Nucleus accumbens (tissue), 56 donors: Measurements from ENCODE around the gene TBC1D28.
A peak's percentile ranks its signal among the peaks of the same experiment; 100 is the strongest.
"Not testable (repeated sequence)": the region's sequence is repeated elsewhere in the genome, so short reads cannot be mapped to it uniquely, and the experiment has no call there.

Experiments used
- DNase-seq, 56 donors: peaks; one replicate each; lab custom pipeline; 2025; lab: John Stamatoyannopoulos, UW

TBC1D28 gene

DNA sequence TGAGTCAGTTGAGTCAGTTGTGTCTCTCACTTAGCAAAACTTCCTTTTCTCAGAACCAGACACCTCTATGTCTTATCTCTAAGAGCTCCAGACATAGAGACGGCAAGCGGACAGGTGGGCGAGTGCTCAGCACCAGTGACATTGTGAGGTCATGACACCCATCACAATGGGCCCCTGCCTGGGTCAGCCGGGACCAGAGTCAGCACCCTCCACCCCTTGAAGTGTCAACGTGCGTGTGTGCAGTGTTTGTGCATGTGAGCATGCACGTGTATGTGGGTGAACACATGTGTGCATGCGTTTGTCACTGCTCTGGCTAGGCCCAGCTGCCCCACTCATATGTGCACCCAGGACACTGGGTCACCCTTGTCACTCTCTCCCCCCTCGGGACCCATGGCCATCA, at the start of gene TBC1D28:
TBC1D28 (minus strand) TSS at position 101 of the 400 bp plus-strand sequence. CDS start 3,039 bp downstream, outside the sequence.
- DNase-seq = not testable (repeated sequence)

DNA sequence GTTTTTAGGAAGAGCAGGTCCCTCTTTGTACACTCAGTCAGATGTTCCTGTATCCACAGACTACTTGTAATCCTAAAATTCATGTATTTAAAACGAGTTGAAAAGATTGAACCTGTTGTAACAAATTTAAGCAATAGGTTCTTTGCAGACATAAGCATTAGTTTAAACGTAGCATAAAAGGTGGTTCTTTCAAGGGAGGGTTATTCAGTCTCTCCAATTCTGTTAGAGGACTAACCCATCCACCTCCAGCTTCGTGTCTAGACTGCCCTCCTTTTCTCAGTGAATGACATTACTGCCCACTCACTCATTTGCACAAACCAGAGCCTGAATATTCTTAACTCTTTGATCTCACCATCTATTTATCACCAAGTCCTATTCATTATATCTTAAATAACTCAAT, 38.5 kb upstream of the TBC1D28 start:
- not testable (repeated sequence) for DNase-seq

DNA sequence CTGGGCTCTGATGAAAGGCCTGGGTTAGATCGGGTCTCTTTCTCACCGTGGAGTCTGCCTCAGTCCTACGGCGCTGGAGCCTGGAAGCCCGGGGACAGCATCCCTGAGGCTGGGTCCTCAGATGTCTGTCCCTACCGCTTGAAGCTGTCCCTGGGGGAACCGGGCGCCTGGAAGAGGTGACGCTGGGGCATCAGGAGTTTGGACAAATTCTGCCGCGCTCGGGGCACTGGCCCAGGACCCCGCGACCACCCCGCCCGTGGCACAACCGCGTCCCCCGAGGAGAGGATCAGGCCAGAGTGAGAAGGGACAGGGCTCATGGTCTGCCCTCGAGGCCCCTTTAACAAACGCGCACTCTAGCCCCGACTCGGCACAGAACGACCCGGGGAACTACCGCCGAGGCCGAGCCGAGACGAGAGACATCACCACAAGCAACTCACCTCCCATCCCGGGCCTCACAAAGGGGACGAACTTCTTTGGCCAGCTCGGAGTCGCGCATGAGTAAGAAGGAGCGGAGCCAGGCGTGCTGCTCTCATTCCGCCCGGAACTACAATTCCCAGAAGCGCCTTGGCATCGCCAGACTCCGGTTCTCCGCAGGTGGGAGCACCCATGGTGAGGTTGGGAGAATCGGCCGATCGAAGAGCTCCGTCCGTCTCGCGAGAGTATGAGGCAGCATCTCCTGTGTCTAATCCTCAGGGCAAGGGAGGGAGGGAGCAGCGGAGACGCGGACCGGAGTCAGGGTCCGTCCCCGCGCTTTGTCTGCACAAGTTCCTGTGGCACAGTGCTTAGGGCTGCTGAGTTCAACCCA, 37.8 kb upstream of the TBC1D28 start, which contains the start of gene FOXO3B:
FOXO3B (minus strand) TSS at position 548 of the 805 bp plus-strand sequence. CDS start 663 bp downstream, outside the sequence.
- peak in 53 of 56 donors; percentile 22 to 94 (median 79) for DNase-seq

DNA sequence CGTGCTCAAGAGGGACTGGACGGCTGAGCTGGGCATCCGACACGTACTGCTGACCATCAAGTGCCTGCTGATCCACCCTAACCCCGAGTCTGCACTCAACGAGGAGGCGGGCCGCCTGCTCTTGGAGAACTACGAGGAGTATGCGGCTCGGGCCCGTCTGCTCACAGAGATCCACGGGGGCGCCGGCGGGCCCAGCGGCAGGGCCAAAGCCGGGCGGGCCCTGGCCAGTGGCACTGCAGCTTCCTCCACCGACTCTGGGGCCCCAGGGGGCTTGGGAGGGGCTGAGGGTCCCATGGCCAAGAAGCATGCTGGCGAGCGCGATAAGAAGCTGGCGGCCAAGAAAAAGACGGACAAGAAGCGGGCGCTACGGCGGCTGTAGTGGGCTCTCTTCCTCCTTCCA, 33.2 kb upstream of the TBC1D28 start:
- not testable (repeated sequence) for DNase-seq

DNA sequence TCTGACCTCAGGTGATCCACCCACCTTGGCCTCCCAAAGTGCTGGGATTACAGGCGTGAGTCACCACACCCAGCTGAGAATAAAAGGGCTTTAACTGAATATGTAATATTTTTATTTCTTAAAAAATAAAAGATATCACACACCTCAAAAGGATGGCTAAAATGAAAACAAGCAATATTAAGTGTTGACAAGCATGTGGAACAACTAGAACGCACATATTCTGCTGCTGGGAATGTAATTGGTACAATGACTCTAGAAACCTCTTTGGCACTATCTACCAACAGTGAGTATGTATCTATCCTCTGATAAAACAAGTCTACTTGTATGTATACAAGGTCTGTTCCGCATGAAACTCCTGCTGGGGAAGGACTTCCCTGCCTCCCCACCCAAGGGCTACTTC, 32.7 kb upstream of the TBC1D28 start:
- DNase-seq = not testable (repeated sequence)

DNA sequence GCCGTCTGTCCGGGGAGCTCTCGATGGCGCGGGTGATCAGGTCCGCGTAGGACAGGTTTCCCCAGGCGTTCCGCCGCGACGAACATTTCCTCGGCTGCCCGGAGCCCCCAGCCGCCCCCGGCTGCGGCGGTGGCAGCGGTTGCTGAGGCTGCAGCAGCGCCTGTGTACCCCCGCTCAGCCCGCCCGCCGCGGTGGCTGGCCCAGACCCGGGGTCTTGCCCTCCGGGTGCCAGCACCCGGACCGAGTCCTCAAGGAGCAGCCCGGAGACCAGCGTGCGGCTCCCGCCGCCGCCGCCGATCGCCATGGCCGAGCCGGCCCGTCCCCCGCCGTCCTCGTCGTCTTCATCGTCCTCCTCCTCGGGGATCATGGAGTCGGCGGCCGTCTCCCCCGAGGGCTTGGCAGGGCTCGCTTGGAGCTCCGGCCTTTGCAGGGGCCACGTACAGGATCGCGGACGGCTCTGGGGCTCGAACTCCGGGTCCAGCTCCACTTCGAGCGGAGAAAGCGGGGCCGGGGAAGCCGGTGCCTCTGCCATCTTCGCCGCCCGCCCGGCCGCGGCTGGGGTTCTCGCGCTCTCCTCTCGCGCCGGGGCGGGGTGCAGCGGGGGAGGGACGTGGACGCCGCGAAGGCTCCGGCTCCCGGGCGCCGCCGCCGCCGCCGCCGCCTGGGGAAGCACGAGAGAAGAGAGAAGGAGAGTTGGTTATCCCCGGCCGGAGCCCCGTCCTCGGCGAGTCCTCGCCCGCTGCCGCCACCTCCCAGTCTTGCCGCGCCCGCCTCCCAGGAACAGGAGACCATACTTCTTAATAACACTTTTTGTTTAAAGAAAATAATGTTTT, 28.4 kb upstream of the TBC1D28 start:
- DNase-seq = not testable (repeated sequence)

DNA sequence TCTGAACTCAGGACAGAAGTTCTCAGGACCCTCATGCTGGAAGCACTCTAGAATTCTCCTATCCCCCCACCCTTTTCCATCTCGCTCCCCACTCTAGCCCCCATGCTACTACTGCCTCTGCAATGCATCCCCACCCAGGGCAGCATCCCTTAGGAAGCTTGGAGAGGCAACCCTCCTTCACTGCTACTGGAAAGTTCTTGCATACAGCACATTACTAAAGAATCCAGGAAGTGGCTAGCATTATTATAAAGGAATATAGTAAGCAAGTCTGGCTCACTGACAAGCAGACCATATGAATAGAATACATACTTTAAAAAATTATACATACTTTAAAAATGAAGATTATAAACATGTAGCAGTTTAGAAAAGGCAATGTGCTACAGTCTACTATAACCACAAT, 24.4 kb upstream of the TBC1D28 start:
- not testable (repeated sequence) for DNase-seq

DNA sequence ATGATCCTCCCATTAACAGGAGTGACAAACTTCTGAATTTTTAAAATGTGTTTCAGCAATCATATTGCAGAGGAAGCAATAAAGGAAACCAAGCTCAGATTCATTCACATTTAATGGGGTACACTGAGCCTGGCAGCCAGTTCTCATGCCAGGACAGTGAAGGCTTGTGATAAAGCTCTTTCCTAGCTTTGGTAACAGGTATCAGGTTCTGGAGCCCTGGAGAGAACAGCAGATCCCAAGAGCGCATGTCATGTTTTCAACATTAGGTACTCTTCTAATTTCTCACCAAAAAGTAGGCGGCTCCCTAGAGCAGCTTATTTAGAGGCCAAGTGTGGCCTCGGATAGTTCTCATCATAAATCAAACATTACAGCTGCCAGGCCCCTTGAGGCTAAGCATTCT, 23.3 kb upstream of the TBC1D28 start:
- DNase-seq = not testable (repeated sequence)

DNA sequence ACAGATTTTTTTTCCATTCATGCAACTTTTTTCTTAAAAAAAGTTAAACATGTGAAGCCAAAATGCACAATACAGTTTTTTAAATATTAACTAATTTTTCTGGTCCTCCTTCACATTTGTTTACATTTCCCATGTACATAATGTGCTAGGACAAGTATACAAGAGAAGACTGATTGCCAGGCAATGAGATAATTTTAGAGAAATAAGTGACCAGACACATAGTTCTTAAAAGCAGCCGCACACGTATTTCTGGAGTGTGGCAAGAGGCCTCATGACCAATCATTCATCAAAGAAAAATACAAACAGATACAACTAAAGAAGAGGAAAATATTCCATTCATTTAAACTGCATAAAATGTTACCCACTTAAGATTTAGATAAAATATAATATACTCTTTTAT, 22.1 kb upstream of the TBC1D28 start:
- DNase-seq = not testable (repeated sequence)

DNA sequence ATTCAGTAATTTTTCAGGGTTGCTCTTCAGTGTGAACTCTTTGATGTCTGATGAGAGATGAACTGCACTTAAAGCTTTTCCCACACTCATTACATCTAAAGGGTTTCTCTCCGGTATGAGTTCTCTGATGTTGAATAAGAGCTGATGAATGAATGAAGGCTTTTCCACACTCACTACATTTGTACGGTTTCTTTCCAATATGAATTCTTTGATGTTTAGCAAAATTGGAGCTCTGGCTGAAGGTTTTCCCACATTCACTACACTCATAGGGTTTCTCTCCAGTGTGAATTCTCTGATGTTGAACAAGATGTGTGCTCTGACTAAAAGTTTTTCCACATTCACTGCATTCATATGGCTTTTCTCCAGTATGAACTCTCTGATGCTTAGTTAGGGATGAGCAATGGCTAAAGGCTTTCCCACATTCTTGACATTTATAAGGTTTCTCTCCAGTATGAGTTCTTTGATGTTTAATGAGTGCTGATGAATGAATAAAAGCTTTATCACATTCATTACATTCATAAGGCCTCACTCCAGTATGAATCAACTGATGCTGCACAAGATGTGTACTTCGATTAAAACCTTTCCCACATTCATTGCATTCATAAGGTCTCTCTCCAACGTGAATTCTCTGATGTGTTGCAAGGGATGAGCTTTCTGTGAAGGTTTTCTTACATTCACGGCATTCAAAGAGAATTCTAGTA, 17.9 kb upstream of the TBC1D28 start:
- not testable (repeated sequence) for DNase-seq

DNA sequence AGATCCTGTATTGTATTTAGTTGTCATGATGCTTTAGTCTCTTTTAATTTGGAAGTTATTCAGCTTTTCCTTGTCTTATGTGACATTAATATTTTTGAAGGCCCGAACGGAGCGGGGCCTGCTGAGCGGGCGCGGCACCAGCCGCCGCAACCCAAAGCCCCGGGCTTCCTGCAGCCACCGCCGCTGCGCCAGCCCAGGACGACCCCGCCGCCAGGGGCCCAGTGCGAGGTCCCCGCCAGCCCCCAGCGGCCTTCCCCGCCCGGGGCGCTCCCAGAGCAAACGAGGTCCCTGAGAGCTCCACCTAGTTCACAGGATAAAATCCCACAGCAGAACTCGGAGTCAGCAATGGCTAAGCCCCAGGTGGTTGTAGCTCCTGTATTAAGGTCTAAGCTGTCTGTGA, 5.9 kb upstream of the TBC1D28 start:
- not testable (repeated sequence) for DNase-seq

DNA sequence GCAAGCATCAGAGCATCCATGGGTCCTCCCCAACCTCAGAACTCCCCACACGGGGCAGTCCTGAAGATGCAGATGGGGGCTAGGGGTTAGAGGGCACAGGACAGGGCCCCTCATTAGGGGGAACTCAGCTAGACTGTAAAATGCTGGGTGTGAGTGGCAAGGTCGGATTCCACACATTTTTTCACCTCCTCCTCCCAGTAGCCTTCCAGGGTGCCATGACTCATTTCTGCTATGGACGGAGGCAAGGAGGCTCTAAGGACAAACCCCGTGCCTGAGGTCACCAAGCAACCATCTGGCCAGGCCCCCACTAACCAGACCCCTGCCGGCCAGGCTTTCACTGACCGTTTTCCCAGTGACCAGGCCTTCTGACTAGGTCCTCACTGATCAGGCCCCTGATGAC, 1.1 kb downstream of the TBC1D28 start:
- DNase-seq = not testable (repeated sequence)

DNA sequence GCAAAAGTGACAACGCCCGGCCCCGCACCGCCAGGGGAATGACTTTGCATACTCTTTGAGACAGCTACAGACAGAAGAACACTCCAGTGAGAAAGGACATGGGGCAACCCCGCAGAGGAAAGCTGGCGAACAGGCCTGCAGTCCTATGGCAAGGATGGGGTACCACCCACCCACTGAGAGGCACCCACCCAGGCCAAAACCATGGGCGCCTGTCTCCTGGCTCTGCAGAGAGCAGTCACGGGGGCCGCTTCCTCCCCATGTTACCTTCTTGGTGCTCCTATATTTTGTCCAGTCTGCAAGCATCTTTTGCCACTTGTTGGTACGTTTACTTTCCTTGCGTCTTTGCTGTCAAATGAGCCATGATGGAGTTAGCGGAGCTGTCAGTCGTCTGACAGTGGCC, 5.8 kb downstream of the TBC1D28 start:
- not testable (repeated sequence) for DNase-seq

DNA sequence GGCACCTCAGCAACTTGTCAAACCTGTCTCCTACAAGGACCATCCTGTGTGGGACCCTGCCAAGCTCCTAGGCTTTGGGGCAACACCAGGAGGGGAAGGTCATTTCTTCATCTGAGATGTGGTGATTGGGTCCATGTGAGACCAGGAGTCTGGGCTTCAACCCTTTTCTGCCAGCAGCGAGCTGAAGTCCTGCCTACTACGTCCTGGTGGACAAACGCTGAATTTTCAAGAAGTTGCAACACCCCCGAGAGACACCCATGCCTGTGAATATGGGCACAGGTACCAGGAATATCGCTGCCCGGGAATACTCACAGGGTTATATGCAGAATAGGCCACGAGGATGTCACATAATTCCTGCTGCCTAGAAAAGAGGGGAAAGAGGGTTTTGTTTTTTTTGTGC, 8.0 kb downstream of the TBC1D28 start:
- DNase-seq = not testable (repeated sequence)

DNA sequence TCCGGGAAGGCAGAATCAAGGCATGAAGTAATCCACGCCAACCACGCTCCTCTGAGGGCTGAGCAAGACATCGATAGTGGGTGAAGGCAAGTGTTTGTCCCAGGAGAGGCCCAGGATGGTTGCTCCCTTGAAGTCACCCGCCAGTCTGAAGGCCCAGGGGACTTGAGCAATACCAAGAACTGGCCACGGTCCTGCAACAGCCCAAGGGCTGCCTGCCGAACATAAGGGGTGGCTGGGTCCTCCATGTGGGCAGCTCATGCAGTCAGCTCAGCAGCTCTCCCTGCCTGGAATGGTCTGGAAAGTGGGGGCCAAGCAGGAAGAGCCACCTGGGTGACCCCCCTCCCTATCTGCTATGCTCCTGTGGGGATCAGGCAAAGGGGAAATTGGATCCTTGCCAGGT, 8.4 kb downstream of the TBC1D28 start:
- not testable (repeated sequence) for DNase-seq

DNA sequence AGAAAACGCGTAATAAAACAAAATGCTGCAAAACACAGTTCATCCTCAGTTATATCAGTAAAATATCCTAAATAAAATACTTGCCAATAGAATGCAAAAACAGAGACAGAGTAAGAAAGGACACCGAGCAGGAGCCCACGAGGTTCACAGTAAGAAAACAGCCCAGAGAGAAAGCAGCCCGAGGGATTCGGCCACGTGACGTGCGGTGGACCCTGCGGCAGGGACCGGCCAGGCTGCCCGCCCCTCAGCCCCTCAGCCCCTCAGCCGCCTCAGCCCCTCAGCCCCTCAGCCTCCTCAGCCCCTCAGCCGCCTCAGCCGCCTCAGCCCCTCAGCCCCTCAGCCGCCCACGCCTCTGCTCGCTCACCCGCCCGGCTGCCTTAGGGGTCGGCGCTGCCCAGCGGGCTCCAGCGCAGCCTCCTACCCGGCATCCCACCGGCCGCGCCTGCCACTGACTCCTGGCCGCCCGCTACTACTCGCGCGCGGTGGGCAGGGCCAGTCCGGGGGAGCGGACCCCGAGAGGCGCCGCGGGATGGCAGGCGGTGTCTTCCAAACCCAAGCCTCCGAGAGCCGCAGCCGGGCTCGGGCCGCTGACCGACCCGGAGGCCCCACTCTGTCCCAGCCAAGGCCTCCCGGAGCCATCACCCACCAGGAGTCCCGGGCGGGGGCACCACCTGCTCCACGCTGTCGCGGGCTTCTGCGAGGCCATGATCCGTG, 9.5 kb downstream of the TBC1D28 start:
- not testable (repeated sequence) for DNase-seq

DNA sequence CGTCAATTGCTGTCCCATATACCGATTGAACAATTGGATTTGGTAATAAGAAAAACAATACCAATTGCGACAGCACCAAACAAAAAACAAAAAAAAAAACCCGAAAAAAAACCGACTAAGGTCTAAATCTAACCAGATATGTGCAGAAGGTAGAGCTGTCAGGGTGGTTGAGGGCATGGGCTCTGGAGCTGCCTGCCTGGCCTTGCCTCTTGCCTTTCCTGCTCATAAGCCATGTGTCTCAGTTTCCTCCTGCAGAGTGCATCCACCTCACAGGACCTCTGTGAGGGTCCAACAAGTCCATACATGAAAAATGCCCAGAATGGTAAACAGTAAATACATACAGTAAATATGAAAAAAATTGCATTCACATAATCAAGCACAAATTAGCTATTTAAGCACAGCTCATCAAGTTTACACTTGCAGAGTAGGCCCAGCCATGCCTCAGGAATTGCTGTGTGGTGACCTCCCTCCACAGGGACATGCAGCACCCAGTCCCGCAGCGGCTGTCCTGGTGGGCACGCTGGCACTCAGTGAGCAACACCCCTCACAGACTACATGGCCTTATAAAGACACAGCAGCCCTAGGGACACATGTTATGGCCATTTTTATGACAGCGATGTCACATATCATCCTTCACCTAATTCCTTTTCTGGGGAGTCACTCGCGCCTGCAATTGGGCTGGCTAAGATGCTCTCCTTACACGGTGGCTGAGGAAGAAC, 17.9 kb downstream of the TBC1D28 start:
- DNase-seq = no peak

DNA sequence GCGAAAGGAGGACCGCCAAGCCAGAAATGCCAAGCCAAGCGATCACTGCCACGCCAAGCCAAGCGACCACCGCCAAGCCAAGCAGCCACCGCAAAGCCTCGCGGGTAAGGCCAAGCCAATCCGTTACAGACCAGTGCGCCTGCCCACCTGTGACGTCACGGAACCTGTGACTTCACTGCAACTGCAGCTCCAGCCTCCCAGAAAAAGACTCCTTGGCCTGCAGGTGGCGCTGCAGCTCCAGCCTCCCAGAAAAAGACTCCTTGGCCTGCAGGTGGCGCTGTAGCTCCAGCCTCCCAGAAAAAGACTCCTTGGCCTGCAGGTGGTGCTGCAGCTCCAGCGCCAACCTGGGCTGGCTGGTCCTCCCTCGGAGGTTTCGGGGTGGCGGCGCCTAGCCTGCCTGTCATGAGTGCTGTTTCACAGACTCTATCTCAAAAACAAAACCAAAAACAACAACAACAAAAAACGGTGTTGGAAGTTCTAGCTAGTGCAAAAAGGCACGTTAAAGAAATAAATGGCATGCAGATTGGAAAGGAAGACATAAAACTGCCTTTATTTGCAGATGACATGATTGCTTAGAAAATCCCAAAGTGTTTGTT, 18.6 kb downstream of the TBC1D28 start:
- peak in 55 of 56 donors; percentile 30 to 97 (median 80) for DNase-seq
